Measurements from ENCODE around the gene LAMA1. TPM values are rescaled to one million over a fixed set of nuclear protein-coding genes. Genes with fewer than 3 reads are reported as not detected.

Gene LAMA1
- total RNA-seq, 1 experiment from 2014 or later, result not detected

DNA sequence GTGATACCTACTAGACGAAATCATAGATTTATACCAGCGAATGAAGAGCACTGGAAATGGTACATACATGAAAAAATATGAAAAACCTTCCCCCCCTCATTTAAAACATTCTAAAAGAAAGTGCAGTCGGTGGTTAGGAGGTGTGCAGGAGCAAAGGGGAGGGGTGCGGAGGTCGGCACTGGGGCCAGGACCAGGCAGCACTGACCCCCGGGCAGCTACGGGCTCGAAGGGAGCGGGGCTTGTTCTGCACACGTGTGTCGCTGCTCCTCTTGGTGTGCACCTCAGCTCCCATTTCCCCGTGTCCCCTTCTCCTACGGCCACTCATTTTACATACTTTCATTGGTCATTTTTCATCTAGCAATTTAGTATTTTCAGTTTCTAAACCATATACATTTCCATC, 89.0 kb downstream of the LAMA1 start:
- Histone ChIP-seq H3K4me1 (ENCODE audit: insufficient read depth, low read length) (no peaks in the 10 kb centered on the region), H3K79me2 (ENCODE audit: low read length) (no peaks in the 10 kb centered on the region), H3F3A (ENCODE audit: low read length, unreplicated experiment) (no peaks in the 10 kb centered on the region), H2AFZ (ENCODE audit: low read length) (no peak overlapping the region), H3K4me3 (ENCODE audit: low read length) (no peak overlapping the region), H3K9me2 (replicated peaks; ENCODE audit: low read length) (no peaks in the 10 kb centered on the region), H3K9ac (ENCODE audit: low read length) (no peak overlapping the region), H3K9me3 (ENCODE audit: low read length) (no peaks in the 10 kb centered on the region), H4K20me1 (ENCODE audit: low read length) (no peaks in the 10 kb centered on the region), H3K27ac (ENCODE audit: low read length) (no peak overlapping the region), H3K4me2 (ENCODE audit: low read length) (no peak overlapping the region), H3K27me3 (ENCODE audit: low read length) (peaks cover 74% of the 10 kb centered on the region), H3K36me3 (ENCODE audit: low read depth, low read length) (no peaks in the 10 kb centered on the region)
- POLR2A ChIA-PET (ENCODE audit: unreplicated experiment), result no interaction called here
- TF ChIP-seq EZH2phosphoT487 (IDR thresholded peaks at IDR 0.05; ENCODE audit: borderline replicate concordance, low read length) (no peak), EZH2 (IDR thresholded peaks at IDR 0.05; ENCODE audit: low read length, unreplicated experiment) (no peak), CTCF (conservative IDR thresholded peaks at IDR 0.05; ENCODE audit: low read depth, low read length) (no peak)
- CTCF ChIA-PET, result no interaction called here
- DNase-seq (no peak), ATAC-seq (no peak)
- no TSS peak for BruUV-seq (replicated peaks)
- intact Hi-C loops (cut with micrococcal nuclease), result no loop called here

DNA sequence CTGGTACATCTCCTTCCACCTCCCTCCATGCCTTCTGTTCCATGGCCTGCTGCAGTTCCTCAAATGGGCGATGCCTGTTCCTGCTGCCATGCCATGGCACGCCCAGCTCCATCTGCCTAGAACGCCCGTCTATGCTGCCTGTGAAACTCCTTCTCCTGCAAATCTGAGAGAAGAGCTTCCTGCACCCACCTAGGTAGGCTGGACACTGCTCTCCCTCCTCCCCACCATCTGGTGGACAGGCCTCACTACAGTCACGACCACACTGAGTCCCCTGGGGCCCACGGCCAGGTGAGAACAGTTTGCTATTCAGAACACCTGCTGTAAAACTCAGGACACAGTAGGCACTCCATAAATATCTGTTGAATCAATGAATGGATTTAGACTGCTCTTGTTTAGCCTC, 92.4 kb downstream of the LAMA1 start:
- no peaks in the 10 kb centered on the region for H3K36me3 ChIP-seq (ENCODE audit: low read depth, low read length)
- no peaks in the 10 kb centered on the region for H3F3A ChIP-seq (ENCODE audit: low read length, unreplicated experiment)
- no TSS peak for BruUV-seq (replicated peaks)
- CTCF ChIA-PET, result interaction anchor here (0.5 kb wide), 1 partner anchor 1186 kb away, joined by 21 read pairs; no protein-coding TSS in a partner anchor
- H3K9ac ChIP-seq (ENCODE audit: low read length), result no peak overlapping the region
- H3K27me3 ChIP-seq (ENCODE audit: low read length), result peaks cover 59% of the 10 kb centered on the region
- no peak overlapping the region for H2AFZ ChIP-seq (ENCODE audit: low read length)
- no peaks in the 10 kb centered on the region for H4K20me1 ChIP-seq (ENCODE audit: low read length)
- H3K4me1 ChIP-seq (ENCODE audit: insufficient read depth, low read length), result no peaks in the 10 kb centered on the region
- H3K79me2 ChIP-seq (ENCODE audit: low read length), result no peaks in the 10 kb centered on the region
- DNase-seq (no peak), ATAC-seq (no peak)
- no peak overlapping the region for H3K4me2 ChIP-seq (ENCODE audit: low read length)
- H3K9me3 ChIP-seq (ENCODE audit: low read length), result no peaks in the 10 kb centered on the region
- H3K4me3 ChIP-seq (ENCODE audit: low read length), result no peak overlapping the region
- TF ChIP-seq CTCF (conservative IDR thresholded peaks at IDR 0.05; ENCODE audit: low read depth, low read length), result no peak
- no peak for TF ChIP-seq EZH2 (IDR thresholded peaks at IDR 0.05; ENCODE audit: low read length, unreplicated experiment)
- no peak for TF ChIP-seq EZH2phosphoT487 (IDR thresholded peaks at IDR 0.05; ENCODE audit: borderline replicate concordance, low read length)
- no peak overlapping the region for H3K27ac ChIP-seq (ENCODE audit: low read length)
- no peaks in the 10 kb centered on the region for H3K9me2 ChIP-seq (replicated peaks; ENCODE audit: low read length)
- POLR2A ChIA-PET (ENCODE audit: unreplicated experiment), result no interaction called here
- intact Hi-C loops (cut with micrococcal nuclease), result no loop called here

DNA sequence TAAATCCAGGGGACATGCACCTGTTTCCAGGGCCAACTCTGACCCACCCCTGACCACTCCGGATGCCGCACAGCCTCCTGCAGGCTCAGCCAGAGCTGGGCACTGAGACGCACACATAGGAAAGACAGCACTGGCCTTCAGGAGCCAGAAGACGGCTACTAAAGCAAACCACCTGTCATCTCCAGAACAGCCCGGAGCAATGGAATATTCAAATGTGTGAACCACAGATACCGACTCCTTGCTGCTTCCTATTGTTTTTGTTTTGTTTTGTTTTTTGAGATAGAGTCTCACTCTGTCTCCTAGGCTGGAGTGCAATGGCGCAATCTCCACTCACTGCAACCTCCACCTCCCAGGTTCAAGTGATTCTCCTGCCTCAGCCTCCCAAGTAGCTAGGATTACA, 94.0 kb downstream of the LAMA1 start:
- CTCF ChIA-PET, result interaction anchor here (0.7 to 0.8 kb wide), 2 partner anchors 97 to 153 kb away, joined by 3 read pairs; no protein-coding TSS in a partner anchor
- Histone ChIP-seq H3K4me2 (ENCODE audit: low read length) (no peak overlapping the region), H3K27ac (ENCODE audit: low read length) (no peak overlapping the region), H3K4me3 (ENCODE audit: low read length) (no peak overlapping the region), H3K9me3 (ENCODE audit: low read length) (no peaks in the 10 kb centered on the region), H3K36me3 (ENCODE audit: low read depth, low read length) (no peaks in the 10 kb centered on the region), H3K9me2 (replicated peaks; ENCODE audit: low read length) (no peaks in the 10 kb centered on the region), H3F3A (ENCODE audit: low read length, unreplicated experiment) (no peaks in the 10 kb centered on the region), H2AFZ (ENCODE audit: low read length) (no peak overlapping the region), H4K20me1 (ENCODE audit: low read length) (no peaks in the 10 kb centered on the region), H3K9ac (ENCODE audit: low read length) (no peak overlapping the region), H3K79me2 (ENCODE audit: low read length) (no peaks in the 10 kb centered on the region), H3K27me3 (ENCODE audit: low read length) (peaks cover 43% of the 10 kb centered on the region), H3K4me1 (ENCODE audit: insufficient read depth, low read length) (no peaks in the 10 kb centered on the region)
- intact Hi-C loops (cut with micrococcal nuclease), result loop anchor here (5.0 kb wide), 2 partner anchors 481 to 1156 kb away; no protein-coding TSS in a partner anchor
- POLR2A ChIA-PET (ENCODE audit: unreplicated experiment), result no interaction called here
- TF ChIP-seq EZH2 (IDR thresholded peaks at IDR 0.05; ENCODE audit: low read length, unreplicated experiment) (no peak), EZH2phosphoT487 (IDR thresholded peaks at IDR 0.05; ENCODE audit: borderline replicate concordance, low read length) (no peak), CTCF (conservative IDR thresholded peaks at IDR 0.05; ENCODE audit: low read depth, low read length) (no peak)
- DNase-seq (no peak), ATAC-seq (no peak)
- BruUV-seq (replicated peaks), result no TSS peak
